Activated naive CD8-positive, alpha-beta T cell treated with anti-CD3 and anti-CD28 coated beads, Interleukin-2, amount 10 ng/mL, durations not matched to agents 7 days and 5 days (primary cell): ENCODE data around the gene OMA1. TPM values are rescaled to one million over a fixed set of nuclear protein-coding genes. Genes with fewer than 3 reads are reported as not detected.
"Not testable (repeated sequence)": the region's sequence is repeated elsewhere in the genome, so short reads cannot be mapped to it uniquely, and the experiment has no call there.

Experiments used
- ATAC-seq: fragments of 150-1000 bp; cut with Tn5 transposase; one replicate; pipeline ENCODE4 v1.10.0; 2021; ENCODE audit warnings: low read depth, moderate library complexity
- POLR2A ChIA-PET: fragments of 350-600 bp; sonication (Branson Sonifier 250); formaldehyde crosslinking; loops from one replicate; lab custom pipeline; 2021; ENCODE audit warnings: antibody characterized with exemption; lab: Charles Lee
- DNase-seq: peaks from one replicate; pipeline ENCODE4 v3.0.0; 2021
- H3K27ac Mint-ChIP-seq: one replicate; pipeline ENCODE4 v1.8.0; 2022; ENCODE audit warnings: mild to moderate bottlenecking, mixed read lengths
- H3K27me3 Mint-ChIP-seq: one replicate; pipeline ENCODE4 v1.8.0; 2022; ENCODE audit warnings: mild to moderate bottlenecking, moderate library complexity, mixed read lengths
- H3K36me3 Mint-ChIP-seq: one replicate; pipeline ENCODE4 v1.8.0; 2021; ENCODE audit warnings: mild to moderate bottlenecking, mixed read lengths
- H3K4me1 Mint-ChIP-seq: one replicate; pipeline ENCODE4 v1.8.0; 2021; ENCODE audit warnings: mixed read lengths
- H3K4me3 Mint-ChIP-seq: one replicate; pipeline ENCODE4 v1.8.0; 2022; ENCODE audit warnings: mild to moderate bottlenecking, moderate library complexity, mixed read lengths
- H3K9me3 Mint-ChIP-seq: one replicate; pipeline ENCODE4 v1.8.0; 2021; ENCODE audit warnings: mixed read lengths
- total RNA-seq, 2 experiments: library from RNA; stranded (reverse); gene quantifications; one replicate each; pipeline ENCODE4 v1.2.3, GENCODE V29; 2021

Gene OMA1
- total RNA-seq, result 10 to 100 TPM; 32.0 to 38.8 TPM

DNA sequence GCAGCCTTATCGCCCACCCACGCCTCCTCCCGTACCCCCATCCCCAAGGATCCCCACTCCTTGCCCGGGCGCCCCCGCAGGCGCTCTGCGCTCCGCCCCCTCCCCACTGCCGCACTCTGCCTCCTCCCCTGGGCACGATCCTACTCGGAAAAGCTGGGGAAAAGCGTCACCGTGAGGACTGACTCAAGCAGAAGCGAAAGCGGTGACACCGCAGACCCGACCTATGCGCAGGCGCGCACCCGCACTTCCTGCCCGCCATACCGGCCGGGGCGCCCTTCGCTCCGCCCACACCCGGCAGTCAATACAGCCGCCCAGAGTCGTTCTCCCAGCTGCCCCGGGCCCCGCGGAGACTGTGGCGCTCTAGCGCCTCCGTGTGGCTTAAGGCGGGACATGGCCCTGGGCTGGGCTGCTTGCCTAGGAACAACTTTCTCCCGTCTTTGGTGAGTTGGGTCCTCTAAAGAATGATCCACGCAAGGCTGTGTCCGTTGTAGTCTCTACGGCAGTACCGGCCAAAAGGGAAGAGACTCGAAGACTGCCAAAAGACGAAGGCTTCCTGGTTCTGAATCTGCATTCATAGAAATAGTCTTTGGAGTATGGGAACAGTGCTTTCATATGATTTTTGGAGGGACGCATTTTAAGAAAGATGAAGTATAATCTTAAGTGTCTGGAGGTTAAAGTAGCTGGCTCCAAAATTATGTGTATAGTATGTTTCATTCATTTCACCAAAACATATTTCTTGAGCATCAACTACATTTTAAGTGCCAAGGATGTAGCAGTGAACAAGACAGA is at the start of gene OMA1:
TSS of gene OMA1 (minus strand) at position 207 of the 789 bp plus-strand sequence. CDS start 7,432 bp downstream, outside the sequence.
- peaks cover 15% of the 10 kb centered on the region for H3K4me1 Mint-ChIP-seq
- ATAC-seq (peak; percentile 98), DNase-seq (peak; percentile 98)
- peak within 1 kb of the TSS; percentile 92 for H3K4me3 Mint-ChIP-seq
- H3K27me3 Mint-ChIP-seq, result no peaks in the 10 kb centered on the region
- POLR2A ChIA-PET, result interaction anchor here (0.7 to 1.2 kb wide), 5 partner anchors 11 to 332 kb away, joined by 3 to 6 read pairs (median 3); no protein-coding TSS in a partner anchor
- no peaks in the 10 kb centered on the region for H3K9me3 Mint-ChIP-seq
- H3K27ac Mint-ChIP-seq, result peak within 1 kb of the TSS; percentile 98
- no peaks in the 10 kb centered on the region for H3K36me3 Mint-ChIP-seq

DNA sequence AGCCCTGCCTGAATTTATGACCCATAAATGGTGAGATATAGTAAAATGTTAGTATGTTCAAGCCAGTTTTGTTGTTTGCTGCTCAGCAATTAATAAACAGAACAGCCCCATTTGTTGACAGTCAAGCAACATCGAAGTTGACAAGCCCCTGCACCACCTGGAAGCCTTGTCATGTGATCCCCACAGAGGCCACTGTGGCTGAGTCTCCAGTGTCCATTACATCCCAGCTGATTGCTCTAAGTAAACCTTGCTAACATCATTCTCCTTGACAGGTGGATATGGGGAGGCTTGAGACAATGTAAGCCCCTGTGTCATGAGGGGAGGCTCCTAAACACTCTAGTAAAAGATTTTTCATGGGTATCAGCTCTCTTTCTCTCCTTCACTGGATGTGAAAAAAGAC is 48.0 kb upstream of the OMA1 start:
- peaks cover 11% of the 10 kb centered on the region for H3K4me1 Mint-ChIP-seq
- peaks cover 50% of the 10 kb centered on the region for H3K27me3 Mint-ChIP-seq
- ATAC-seq (no peak), DNase-seq (no peak)
- POLR2A ChIA-PET, result no interaction called here
- no peak overlapping the region for H3K27ac Mint-ChIP-seq
- no peaks in the 10 kb centered on the region for H3K9me3 Mint-ChIP-seq
- H3K36me3 Mint-ChIP-seq, result peaks cover 1% of the 10 kb centered on the region
- H3K4me3 Mint-ChIP-seq, result no peak overlapping the region

DNA sequence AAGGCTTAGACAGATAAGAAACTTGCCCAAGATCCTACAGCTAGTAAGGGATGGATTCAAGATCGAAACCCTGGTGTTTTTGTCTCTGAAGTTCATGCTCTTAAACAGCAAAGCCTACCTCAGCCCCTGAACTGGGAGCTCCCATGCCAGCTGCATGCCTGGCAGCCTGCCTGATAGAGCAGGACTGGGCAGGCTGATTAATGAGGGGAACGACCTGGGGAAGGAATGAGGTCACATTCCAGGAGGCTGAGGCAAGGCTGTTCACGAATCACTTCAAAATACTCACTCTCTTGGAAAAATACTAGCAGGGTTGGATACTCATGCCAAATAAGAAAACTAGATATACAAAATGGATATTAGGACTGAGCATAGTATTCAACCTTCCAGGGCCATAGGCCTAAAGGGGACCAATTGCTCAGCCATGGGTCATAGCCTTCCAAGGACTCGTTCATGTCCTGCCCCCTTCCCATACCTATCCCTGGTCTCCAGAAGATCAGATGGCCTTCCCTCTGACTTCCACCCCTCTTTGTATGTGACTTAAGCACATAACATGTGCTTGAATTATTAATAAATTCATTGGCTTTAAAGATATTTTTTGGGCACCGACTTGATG is 46.1 kb upstream of the OMA1 start:
- Mint-ChIP-seq H3K27ac (no peak overlapping the region), H3K36me3 (no peaks in the 10 kb centered on the region), H3K4me1 (peaks cover 2% of the 10 kb centered on the region), H3K4me3 (no peak overlapping the region), H3K27me3 (peaks cover 34% of the 10 kb centered on the region), H3K9me3 (no peaks in the 10 kb centered on the region)
- DNase-seq, result no peak
- POLR2A ChIA-PET, result no interaction called here
- no peak for ATAC-seq

DNA sequence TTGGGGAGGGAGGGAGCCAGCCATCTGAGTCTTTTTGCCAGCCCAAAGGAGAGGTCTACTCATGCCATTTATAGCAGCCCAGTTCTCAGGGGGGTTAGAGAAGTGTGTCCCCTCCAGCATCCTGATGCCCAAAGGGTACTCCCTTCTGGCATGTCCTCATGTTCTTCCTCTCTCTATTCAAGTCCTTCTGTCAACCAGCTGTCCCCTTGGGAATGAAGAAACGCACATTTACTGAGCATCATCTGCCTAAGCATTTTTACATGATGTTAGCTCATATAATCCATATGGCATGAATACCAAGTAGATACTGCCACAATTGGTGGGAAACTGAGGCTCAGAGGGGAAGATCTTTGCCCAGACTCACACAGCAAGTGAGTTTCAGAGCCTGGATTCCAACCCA is 45.3 kb upstream of the OMA1 start:
- peaks cover 33% of the 10 kb centered on the region for H3K27me3 Mint-ChIP-seq
- H3K9me3 Mint-ChIP-seq, result no peaks in the 10 kb centered on the region
- H3K27ac Mint-ChIP-seq, result no peak overlapping the region
- H3K36me3 Mint-ChIP-seq, result no peaks in the 10 kb centered on the region
- POLR2A ChIA-PET, result no interaction called here
- ATAC-seq (no peak), DNase-seq (no peak)
- H3K4me1 Mint-ChIP-seq, result no peaks in the 10 kb centered on the region
- no peak overlapping the region for H3K4me3 Mint-ChIP-seq

DNA sequence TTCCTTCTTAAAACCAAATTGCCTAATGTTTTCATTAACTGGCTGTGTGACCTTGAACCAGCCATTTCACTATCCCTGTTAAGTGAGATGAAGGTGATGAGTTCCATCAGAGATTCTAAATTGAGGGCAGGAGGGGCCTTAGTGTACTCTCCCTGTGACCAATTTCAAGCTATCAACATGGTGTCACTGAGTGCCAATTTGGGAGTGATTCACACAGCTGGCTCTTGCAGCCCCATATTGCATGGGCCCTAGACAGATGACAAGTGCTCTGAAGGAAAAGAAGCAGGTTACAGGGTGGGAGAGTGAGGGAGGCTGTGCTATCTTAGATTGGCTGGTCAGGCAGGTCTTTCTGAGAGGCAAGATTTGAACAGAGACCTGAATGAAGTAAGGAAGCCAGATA is 43.5 kb upstream of the OMA1 start:
- peaks cover 5% of the 10 kb centered on the region for H3K4me1 Mint-ChIP-seq
- H3K27ac Mint-ChIP-seq, result no peak overlapping the region
- H3K36me3 Mint-ChIP-seq, result no peaks in the 10 kb centered on the region
- ATAC-seq (no peak), DNase-seq (no peak)
- H3K27me3 Mint-ChIP-seq, result peaks cover 33% of the 10 kb centered on the region
- POLR2A ChIA-PET, result no interaction called here
- H3K9me3 Mint-ChIP-seq, result no peaks in the 10 kb centered on the region
- H3K4me3 Mint-ChIP-seq, result no peak overlapping the region

DNA sequence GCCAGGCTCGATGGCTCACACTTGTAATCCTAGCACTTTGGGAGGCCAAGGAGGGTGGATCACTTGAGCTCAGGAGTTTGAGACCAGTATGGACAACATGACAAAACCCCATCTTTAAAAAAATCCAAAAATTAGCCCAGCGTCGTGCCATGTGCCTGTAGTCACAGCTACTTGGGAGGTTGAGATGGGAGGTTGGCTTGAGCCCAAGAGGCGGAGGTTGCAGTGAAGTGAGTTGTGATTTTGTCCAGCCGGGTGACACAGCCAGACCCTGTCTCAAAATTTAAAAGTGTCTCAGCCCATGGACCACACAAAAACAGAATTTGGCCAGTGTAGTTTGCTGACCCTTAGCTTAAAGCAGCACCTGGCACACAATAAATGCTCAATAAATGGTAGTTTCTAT is 41.9 kb upstream of the OMA1 start:
- ATAC-seq, result no peak
- no peak for DNase-seq
- peaks cover 17% of the 10 kb centered on the region for H3K4me1 Mint-ChIP-seq
- H3K27me3 Mint-ChIP-seq, result peaks cover 32% of the 10 kb centered on the region
- H3K36me3 Mint-ChIP-seq, result no peaks in the 10 kb centered on the region
- H3K4me3 Mint-ChIP-seq, result no peak overlapping the region
- H3K9me3 Mint-ChIP-seq, result no peaks in the 10 kb centered on the region
- POLR2A ChIA-PET, result no interaction called here
- H3K27ac Mint-ChIP-seq, result no peak overlapping the region

DNA sequence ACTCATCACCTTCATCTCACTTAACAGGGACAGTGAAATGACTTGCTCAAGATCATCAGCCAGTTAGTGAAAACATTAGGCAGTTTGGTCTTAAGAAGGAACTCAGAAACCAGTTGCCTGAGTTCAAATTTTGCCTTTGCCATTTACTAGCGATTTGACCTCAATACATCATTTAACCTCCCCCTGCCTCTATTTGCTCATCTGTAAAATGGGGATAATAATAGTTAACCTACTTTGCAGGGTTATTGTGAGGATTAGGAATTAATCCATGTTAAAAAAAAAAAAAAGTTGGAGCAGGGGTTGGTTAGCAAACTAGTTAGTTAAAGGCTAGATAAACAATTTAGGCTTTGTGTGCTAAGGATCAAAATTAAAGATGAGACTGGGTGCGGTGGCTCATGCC is 41.1 kb upstream of the OMA1 start:
- H3K4me1 Mint-ChIP-seq, result peaks cover 18% of the 10 kb centered on the region
- POLR2A ChIA-PET, result no interaction called here
- no peak for ATAC-seq
- H3K36me3 Mint-ChIP-seq, result no peaks in the 10 kb centered on the region
- DNase-seq, result no peak
- no peaks in the 10 kb centered on the region for H3K9me3 Mint-ChIP-seq
- no peak overlapping the region for H3K4me3 Mint-ChIP-seq
- no peak overlapping the region for H3K27ac Mint-ChIP-seq
- H3K27me3 Mint-ChIP-seq, result peaks cover 26% of the 10 kb centered on the region

DNA sequence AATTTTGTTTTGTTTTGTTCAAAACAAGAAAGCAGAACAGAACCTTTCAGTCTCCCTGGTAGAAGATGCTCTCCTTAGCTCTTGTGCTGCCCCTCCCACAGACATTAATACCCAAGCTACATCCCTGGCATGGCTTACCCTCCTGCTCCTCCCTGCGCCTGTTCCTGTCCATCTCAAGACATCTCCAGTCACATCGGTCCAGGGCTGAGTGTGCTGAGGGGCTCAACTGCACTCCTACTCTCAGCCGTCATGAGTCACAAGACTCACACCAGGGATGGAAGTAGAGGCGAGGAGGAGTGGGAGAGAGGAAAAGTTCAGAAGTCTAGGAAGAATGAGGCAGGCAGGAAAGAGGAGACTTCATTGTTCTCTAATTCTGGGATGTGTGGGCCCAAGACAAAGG is 39.7 kb upstream of the OMA1 start:
- Mint-ChIP-seq H3K4me1 (peaks cover 18% of the 10 kb centered on the region), H3K9me3 (no peaks in the 10 kb centered on the region), H3K36me3 (no peaks in the 10 kb centered on the region), H3K4me3 (no peak overlapping the region), H3K27ac (no peak overlapping the region), H3K27me3 (peaks cover 24% of the 10 kb centered on the region)
- DNase-seq (no peak), ATAC-seq (no peak)
- POLR2A ChIA-PET, result no interaction called here

DNA sequence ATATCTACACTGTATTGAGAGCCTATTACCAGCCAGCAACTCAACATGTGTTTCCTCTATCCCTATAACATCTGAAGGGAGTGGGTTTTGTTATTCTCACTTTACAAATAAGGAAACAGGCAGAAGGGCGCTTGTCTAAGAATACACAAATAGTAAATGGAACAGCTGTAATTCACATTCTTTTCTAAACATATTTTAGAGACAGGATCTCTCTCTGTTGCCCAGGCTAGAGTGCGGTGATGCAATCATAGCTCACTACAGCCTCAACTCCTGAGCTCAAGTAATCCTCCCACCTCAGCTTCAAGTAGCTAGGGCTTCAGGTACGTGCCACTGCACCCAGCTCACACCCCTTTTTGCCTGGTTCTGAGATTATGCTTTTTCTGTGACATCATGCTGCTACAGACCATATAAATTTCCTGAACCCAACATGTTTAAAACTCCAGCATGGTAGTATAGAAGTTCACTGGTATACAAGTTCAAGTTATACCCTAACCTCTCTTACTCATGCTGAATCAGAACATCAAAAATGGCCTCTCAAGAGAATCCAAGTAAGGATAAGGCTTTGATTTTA is 39.1 kb upstream of the OMA1 start:
- Mint-ChIP-seq H3K4me3 (no peak overlapping the region), H3K27me3 (peaks cover 27% of the 10 kb centered on the region)

DNA sequence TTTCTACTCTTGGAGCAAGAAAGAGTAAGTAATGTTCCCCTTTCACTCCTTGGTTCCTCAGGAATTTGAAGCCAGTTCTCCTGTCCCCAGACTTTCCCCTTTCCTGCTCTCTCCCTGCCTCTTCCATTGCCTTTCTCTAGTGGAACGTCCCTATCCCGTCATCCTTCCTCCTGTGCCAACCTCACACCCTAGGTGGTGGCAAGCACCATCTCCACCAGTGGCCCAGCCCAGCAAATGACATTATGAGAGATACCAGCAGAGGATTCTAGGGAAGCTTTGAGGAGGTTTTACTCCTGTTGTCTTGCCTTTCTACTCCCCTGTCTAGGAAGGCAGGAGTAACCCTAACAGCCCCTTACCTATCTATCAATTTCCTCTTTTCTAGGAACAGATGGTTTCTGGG is 38.6 kb upstream of the OMA1 start:
- DNase-seq, result no peak
- POLR2A ChIA-PET, result no interaction called here
- Mint-ChIP-seq H3K4me3 (no peak overlapping the region), H3K9me3 (no peaks in the 10 kb centered on the region), H3K4me1 (peaks cover 18% of the 10 kb centered on the region), H3K27ac (no peak overlapping the region), H3K27me3 (peaks cover 25% of the 10 kb centered on the region), H3K36me3 (no peaks in the 10 kb centered on the region)
- no peak for ATAC-seq

More for the DNA sequence above, 39.1 kb upstream of the OMA1 start:
- Mint-ChIP-seq H3K36me3 (no peaks in the 10 kb centered on the region), H3K27ac (no peak overlapping the region), H3K9me3 (no peaks in the 10 kb centered on the region), H3K4me1 (peaks cover 18% of the 10 kb centered on the region)
- ATAC-seq (no peak), DNase-seq (no peak)
- POLR2A ChIA-PET, result no interaction called here

DNA sequence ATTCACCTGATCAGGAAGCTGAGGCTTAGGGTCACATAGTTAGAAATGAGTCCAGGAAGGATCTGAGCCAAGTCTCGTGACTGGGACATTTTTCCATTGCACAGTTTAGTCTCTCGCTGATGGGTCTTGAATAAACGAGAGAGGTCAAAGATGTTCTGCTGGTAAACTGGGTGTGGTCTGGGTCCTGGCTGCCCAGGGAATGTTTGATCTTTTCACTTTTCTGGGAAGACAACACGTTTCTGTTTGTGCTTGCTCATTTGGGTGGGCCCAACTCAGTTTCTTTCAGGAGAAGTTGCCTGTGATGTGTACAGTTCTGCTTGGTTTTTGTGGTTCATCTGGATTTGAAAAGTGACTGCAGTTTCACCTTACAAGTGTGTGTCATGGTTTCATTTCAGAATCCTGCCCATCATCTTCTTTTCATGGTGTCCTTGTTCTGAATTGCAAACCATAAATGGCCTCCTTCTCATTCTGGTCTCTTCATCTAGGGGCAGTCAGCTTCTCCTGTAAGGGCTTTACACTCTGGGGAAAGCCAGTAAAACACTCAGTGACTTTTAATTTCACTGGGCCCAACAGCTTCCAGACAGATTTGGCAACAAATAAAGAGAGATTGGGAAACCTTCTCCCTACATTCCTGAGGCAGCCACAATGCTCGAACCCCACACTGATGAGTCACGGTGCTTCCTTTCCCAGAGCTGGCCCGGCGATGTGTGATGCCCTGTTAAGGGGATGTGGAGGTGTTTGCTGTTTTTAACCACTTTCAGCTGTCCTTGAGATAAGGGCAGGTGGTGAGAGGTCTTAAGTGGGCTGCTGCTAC is 37.8 kb upstream of the OMA1 start:
- Mint-ChIP-seq H3K27me3 (peaks cover 33% of the 10 kb centered on the region), H3K27ac (no peak overlapping the region), H3K36me3 (no peaks in the 10 kb centered on the region), H3K4me1 (peaks cover 18% of the 10 kb centered on the region), H3K4me3 (peak overlapping the region; percentile 9), H3K9me3 (no peaks in the 10 kb centered on the region)
- ATAC-seq (no peak), DNase-seq (no peak)
- POLR2A ChIA-PET, result no interaction called here

DNA sequence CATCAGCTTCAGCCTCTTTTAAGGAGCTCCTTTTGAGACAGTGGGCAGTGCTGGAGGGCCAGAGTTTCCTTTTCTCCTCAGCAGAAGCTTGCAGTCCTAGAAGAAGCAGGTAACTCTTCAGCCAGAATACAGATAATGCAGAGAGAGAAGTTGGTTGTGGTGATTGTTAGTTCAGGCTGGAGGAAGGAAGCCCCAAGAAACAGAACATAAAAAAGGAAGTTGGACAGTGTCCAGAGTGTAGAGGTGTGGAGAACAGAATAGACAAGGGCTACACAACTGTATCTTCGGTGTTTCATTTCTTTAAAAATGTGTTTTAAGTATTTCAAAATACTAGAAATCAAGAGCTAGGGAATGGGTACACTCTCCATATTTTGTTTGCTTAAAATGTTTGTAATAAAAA is 37.0 kb upstream of the OMA1 start:
- Mint-ChIP-seq H3K9me3 (no peaks in the 10 kb centered on the region), H3K27me3 (peaks cover 41% of the 10 kb centered on the region), H3K36me3 (no peaks in the 10 kb centered on the region), H3K4me3 (no peak overlapping the region), H3K27ac (no peak overlapping the region), H3K4me1 (peaks cover 18% of the 10 kb centered on the region)
- POLR2A ChIA-PET, result no interaction called here
- no peak for DNase-seq
- no peak for ATAC-seq

DNA sequence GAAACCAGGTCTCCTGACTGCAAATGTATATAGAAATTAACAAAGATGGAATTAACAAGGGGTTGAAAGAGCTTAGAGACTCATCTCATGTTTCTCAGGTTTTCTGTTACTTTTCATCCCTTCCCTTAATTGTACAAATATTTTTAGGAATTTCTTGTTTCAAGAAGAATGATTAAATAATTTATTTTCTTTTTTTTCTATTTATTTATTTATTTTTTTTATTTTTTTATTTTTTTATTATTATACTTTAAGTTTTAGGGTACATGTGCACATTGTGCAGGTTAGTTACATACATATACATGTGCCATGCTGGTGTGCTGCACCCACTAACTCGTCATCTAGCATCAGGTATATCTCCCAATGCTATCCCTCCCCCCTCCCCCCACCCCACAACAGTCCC is 35.6 kb upstream of the OMA1 start:
- POLR2A ChIA-PET, DNase-seq, H3K9me3 Mint-ChIP-seq, H3K27ac Mint-ChIP-seq, H3K4me3 Mint-ChIP-seq, H3K36me3 Mint-ChIP-seq, ATAC-seq: not testable (repeated sequence)
- peaks cover 24% of the 10 kb centered on the region for H3K4me1 Mint-ChIP-seq
- peaks cover 52% of the 10 kb centered on the region for H3K27me3 Mint-ChIP-seq
